K562 treated with DMSO at 1 percent for 48 hours (cell line): ENCODE measurements around the gene RPL37A. TPM values are rescaled to one million over a fixed set of nuclear protein-coding genes. Genes with fewer than 3 reads are reported as not detected.

Source experiments
- total RNA-seq: library from RNA; unstranded; fragments of 300-600 nt; gene quantifications from 2 replicates; pipeline ENCODE4 v1.2.3, GENCODE V29; 2022; ENCODE audit warnings: low replicate concordance; ENCODE audit errors: extremely low read depth

The RPL37A gene
- 2,565 TPM in 1 of 2 replicates, not detected in the other for total RNA-seq

DNA sequence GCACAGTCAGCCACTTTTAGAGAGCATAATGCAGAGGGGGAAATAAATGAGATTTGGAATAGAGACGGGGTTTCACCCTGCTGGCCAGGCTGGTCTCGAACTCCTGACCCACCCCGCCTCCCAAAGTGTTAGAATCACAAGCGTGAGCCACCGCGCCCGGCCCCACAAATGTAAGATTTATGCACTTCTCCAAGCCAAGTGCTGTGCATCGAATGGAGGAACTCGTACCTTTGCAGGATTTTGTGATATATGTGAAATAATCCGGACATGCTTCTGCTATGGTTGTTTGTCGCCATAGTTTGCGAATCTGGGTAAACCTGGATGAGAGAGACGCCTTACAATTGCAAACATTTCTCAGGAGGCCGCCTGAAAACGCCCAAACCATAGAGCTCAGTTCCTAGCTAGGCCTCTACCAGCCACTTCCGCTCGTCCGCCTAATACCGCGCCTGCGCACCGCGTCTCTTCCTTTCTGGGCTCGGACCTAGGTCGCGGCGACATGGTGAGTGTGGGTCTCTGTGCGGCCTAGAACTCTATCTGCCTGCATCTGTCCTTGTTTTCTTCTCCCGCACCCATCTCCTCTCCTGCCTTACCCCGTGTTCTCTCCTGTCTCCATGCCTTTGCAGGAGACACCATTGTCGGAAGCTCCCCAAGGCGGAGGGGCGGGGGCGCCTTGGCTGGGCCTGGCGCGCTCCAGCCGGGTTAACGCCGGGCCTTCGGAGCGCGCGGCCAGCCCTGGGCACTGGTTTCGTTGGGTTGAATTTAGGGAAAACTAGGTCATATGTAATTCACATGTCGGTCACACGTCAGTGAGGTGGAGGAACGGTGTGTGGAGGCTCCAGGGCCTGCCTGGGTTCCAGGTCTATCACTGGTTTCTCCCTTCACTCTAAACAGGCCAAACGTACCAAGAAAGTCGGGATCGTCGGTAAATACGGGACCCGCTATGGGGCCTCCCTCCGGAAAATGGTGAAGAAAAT, at the start of gene RPL37A:
Gene RPL37A, plus strand, starts transcription at position 466 of the 974 bp plus-strand sequence. Its CDS starts 31 bp downstream, at position 497.

Other genes starting within 250 kb of the RPL37A start
- not detected in 2 replicates for gene MARCHF4, start 126.4 kb upstream of the RPL37A start, total RNA-seq
- gene SMARCAL1, start 86.4 kb upstream of the RPL37A start, total RNA-seq: not detected in 2 replicates
- not detected in 2 replicates for gene IGFBP2, start 134.6 kb downstream of the RPL37A start, total RNA-seq
- gene IGFBP5, start 196.7 kb downstream of the RPL37A start, total RNA-seq: not detected in 2 replicates